ENCODE data around the gene LRRC1.

DNA sequence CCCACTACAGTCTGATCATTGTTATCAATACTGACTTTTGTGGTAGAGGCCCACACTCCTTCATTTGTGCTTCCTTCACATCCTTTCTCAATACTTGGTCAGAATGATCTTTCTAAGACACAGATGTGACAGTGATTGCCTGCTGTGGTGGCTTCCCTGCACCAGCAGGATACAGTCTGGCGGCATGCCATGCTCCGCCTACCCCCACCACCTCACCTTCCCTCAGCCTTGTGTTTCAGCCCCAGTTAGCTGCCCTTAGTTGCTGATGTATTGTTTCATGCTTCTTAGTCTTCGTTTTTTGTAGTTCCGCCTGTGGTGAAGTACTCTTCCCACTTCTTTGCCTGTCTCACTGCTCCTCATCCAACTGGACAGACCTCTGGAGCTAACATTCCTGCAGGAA is 10.9 kb downstream of the LRRC1 start:
- TF ChIP-seq, protein P1, sequence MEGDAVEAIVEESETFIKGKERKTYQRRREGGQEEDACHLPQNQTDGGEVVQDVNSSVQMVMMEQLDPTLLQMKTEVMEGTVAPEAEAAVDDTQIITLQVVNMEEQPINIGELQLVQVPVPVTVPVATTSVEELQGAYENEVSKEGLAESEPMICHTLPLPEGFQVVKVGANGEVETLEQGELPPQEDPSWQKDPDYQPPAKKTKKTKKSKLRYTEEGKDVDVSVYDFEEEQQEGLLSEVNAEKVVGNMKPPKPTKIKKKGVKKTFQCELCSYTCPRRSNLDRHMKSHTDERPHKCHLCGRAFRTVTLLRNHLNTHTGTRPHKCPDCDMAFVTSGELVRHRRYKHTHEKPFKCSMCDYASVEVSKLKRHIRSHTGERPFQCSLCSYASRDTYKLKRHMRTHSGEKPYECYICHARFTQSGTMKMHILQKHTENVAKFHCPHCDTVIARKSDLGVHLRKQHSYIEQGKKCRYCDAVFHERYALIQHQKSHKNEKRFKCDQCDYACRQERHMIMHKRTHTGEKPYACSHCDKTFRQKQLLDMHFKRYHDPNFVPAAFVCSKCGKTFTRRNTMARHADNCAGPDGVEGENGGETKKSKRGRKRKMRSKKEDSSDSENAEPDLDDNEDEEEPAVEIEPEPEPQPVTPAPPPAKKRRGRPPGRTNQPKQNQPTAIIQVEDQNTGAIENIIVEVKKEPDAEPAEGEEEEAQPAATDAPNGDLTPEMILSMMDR (optimal IDR thresholded peaks at IDR 0.05 in 1 of 3, IDR thresholded peaks at IDR 0.05 in 1 of 3, conservative IDR thresholded peaks at IDR 0.05 in 1 of 3; ENCODE audit: extremely low read depth in 1 of 3, insufficient read depth in 2 of 3, low read length in 3 of 3), result no peak
- no peak for TF ChIP-seq EZH2 (IDR thresholded peaks at IDR 0.05; ENCODE audit: low read length)

Data from keratinocyte (primary cell).